ENCODE data around the gene TMEM203.

Gene TMEM203

DNA sequence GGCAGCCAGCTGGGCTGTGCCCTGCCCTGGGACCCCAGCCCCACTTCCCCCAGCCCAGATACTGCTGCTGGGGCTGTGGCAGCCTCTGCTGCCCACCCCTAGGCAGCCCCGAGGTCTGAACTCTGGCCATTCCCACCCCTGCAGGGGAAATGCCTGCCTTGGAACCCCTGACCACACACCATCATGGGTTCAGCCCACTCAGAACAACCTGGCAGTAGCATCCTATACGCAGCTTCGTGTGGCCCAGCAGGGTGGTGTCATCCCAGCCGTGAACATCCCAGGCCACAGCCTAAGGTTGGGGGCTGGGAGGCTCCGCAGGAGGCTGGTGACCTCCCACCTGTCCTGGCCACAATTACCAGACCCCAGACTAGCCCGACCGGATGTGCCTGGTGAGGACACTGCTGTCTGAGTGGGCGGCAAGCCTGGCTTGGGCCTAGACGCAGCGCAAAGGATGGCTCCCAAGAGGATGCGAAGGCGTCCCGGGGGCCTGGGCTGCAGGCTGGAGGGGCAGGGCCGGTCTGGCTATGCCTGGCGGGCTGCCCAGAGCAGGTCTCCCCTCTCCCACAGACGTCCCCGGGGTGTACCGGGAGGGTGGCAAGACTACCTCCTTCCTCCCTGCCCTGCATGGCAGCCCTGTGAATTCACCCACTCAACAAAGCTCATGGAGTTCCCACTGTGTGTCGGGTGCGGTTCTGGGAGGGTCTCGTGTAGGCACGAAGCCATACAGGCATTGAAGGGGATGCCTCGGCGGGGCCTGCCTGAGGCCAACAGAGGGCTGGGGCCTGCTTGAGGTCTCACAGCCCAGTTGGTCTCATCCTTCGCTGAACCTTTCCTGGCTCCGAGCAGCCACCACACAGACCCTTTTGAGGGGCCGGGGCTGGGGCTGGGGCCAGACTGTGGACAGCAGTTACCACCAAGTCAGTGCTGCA, 23.8 kb upstream of the TMEM203 start:
- DNase-seq = no peak

DNA sequence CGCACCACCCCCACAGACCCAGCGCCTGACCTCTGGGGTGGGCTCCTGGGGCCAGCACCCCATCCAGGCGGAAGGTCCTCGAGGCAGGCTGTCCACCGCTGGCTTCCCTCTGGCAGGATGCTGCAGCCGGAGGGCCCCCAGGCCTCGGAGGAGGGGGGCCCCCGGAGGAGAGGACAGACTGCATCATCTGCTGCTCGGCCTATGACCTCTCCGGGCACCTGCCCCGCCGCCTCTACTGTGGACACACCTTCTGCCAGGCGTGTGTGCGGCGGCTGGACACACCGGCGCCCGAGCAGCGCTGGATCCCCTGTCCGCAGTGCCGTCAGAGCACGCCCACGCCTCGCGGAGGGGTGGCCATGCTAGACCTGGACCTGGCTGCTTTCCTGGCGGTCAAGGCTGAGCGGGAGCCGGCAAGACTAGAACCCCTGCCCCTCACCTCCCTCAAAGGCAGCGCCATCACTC, 23.1 kb upstream of the TMEM203 start:
- DNase-seq = no peak

DNA sequence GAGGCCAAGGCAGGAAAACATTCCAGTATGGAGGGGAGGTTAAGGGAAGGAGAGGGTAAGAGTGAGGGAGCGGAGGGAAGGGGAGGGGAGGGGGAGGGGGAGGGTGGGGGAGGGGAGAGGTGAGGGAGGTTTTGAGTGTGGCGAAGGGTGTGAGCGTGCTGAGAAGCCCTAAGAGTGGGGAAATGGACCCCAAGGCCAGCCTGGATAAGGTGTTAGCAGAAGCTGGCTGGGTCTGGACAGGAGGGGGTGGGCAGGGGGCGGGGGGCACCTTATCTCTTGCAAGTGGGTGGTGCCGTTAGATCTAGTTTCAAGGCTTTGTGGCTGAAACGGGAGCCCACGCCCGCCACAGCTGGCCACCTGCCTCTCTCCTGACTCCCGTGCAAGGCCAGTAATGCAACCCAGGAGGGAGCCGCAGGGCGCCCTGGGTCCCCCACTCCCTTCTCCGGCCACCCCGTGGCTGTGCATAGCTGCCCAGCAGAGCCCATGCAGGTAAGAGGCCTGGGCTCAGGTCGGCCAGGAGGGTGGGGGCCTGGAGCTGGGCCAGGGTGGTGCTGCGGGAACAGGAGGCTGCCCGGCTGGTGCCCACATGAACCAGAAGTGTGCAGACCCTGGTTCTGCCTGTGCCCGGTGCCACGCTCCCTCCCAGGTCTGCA, 22.5 kb upstream of the TMEM203 start:
- no peak for DNase-seq

DNA sequence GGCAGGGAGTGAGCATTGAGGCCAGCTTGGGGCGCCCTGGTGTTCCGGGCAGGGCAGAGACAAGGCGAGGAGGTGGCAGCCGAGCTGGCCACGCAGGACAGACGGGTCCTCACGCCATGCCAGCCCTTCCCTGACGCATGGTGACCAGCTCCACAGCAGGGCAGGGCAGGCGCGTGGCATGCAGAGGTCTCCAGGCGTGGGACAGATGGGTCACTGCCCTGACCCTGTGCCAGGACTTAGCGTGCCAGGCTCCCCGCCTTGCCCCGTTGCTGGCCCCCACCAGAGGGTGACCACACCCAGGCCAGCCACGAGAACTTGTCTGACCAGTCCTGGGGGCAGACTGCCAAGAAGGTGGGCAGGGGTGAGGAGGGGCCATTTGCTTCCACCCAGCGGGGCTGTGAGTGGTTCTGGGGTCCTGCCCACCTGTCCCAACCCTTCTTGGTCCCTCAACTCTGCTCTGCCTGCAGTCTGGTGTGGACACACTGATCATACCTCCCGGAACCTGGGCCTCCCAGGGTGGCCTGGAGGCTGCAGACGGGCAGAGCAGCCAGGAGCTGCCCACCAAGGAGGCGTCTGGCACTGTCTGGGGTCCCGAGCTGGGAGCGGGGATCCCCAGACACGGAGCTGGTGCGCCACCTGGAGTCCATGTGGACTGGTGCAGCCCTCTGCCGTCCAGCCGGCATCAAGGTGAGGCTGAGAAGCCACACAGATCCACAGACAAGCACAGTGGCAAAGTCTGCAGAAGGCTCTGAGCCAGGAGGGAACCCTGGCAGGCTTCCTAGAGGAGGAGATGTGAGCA, 21.8 kb upstream of the TMEM203 start, which contains the start of gene RNF224:
RNF224 (plus strand) TSS at position 449 of the 799 bp plus-strand sequence. CDS start 834 bp downstream, outside the sequence.
- peak; percentile 37 to 48 for DNase-seq

DNA sequence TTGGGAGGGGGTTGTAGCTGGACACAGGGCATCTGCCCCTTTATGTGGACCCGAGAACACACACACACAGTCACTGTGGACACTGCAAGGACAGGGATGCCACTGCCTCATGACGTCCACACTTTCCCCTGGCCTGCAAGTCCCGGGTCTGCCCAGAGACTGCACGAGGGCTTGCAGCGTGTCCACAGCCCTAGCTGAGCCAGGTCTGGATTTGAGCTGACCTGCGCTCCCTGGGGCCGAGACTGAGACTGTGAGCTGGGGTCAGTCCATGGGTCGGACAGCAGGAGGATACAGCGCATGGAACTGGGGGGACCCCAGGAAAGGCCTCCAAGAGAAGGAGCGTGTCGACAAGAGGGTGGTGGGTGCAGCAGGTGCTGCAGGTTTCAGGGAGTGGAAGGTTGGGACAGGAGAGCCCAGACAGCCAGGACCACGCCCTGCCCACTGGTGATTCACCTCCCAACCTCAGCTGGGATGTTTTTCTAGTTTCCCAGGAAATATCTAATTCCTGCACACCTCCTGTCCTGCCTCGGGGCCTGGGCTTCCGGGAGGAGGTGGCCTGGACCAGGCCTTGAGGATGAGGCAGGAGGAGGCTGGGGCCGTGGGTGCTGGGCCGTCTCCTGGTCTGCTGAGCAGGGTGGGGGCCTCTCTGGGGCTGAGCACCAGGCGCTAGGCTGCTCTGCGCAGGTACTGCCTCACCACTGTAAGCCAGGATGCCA, 21.0 kb upstream of the TMEM203 start:
- DNase-seq = no peak

DNA sequence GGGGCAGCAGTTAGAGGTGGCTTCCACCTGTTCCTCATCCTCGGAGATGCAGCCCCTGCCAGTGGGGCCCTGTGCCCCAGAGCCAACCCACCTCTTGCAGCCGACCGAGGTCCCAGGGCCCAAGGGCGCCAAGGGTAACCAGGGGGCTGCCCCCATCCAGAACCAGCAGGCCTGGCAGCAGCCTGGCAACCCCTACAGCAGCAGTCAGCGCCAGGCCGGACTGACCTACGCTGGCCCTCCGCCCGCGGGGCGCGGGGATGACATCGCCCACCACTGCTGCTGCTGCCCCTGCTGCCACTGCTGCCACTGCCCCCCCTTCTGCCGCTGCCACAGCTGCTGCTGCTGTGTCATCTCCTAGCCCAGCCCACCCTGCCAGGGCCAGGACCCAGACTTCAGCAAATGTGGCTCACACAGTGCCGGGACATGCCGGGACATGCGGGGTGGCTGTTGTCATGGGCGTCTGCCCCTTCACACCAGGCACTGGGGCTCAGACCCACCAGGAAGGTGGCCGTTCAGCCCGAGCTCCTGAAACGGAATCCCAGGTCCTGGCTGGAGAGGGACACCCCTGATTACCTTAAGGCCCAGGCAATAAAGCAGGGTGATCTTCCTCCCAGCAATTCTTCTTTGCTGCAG, 20.4 kb upstream of the TMEM203 start:
- no peak for DNase-seq

DNA sequence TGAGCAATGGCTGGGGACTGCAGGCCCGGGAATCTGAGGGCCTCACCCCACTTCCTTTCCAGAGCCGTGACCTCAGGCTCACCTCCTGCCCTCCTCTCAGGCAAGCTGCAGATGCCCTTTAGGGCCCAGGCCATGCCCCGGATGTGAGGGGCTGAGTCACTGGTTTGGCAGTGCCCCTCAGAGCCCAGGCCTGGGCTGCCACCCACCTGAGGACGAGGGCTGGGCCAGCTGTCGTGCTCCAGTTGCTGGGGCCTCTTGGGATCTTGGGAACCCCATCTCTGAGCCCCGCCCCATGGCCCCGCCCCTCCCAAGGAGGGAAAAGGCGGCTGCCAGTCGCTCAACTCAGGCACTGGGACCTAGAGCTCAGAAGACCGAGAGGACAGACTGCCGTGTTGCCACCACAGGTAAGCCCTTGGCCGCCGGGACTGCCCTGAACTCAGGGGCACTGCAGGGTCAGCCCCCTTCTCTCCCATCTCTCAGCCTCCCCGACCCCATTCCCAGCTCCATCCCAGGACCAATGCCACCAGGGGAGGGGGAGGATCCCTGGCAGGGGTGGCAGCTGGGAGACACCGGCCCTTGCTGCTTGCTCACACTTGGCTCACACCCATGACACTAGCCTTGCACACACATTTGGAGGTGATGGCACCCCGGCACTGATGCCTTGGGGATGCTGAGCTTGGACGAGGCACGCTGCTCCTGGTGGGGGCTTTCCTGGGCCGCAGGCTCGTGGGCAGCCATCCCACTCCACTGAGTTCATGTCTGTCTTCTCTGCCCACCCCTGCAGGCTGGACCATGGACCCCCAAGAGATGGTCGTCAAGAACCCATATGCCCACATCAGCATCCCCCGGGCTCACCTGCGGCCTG, 19.6 kb upstream of the TMEM203 start, which contains the start of gene CYSRT1:
CYSRT1 (plus strand) TSS at position 345 of the 865 bp plus-strand sequence; CDS start at position 793, 448 bp downstream.
- no peak for DNase-seq

DNA sequence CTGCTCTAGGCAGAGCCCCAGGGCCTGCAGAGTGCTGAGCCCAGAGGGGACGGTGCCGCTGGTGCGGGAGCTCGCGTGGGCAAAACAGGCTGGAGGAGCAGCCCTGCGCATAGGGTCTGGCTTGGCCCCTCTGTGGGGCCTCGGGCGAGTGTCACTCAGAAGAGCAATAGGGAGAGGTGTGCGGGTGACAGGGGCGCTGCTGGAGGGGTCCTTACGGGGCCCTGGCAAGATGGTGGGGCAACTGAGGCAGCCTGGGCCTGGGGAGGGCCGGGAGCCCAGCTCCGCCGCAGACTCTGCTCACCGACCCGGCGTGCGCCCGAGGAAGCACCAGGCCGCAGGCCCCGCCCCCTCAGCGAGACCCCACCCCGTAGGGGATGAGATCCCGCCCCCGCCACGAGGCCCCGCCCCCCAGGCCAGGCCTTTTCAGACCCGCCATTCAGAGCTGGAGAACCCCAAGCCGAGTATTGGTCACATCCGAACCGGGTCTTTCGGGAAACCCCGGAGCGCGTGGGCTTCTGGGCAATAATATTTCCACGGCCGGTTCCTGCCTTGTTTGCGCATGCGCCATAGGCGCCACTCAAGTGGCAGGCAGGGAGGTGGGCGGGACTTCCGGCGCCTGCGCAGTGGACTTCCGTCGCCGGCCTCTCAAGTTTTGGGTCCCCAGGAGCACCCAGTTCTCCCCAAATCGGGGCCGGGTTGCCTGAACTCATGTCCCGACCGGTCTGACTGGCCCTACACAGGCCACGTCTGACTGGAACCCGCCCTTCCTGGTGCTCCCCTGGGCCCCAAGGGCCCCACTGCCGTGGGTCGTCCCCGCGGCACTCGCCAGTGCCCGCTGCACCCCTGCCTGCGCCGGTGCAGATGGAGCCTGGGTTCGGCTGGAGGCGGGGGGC, 17.9 kb upstream of the TMEM203 start:
- DNase-seq = peak; percentile 93 to 96

DNA sequence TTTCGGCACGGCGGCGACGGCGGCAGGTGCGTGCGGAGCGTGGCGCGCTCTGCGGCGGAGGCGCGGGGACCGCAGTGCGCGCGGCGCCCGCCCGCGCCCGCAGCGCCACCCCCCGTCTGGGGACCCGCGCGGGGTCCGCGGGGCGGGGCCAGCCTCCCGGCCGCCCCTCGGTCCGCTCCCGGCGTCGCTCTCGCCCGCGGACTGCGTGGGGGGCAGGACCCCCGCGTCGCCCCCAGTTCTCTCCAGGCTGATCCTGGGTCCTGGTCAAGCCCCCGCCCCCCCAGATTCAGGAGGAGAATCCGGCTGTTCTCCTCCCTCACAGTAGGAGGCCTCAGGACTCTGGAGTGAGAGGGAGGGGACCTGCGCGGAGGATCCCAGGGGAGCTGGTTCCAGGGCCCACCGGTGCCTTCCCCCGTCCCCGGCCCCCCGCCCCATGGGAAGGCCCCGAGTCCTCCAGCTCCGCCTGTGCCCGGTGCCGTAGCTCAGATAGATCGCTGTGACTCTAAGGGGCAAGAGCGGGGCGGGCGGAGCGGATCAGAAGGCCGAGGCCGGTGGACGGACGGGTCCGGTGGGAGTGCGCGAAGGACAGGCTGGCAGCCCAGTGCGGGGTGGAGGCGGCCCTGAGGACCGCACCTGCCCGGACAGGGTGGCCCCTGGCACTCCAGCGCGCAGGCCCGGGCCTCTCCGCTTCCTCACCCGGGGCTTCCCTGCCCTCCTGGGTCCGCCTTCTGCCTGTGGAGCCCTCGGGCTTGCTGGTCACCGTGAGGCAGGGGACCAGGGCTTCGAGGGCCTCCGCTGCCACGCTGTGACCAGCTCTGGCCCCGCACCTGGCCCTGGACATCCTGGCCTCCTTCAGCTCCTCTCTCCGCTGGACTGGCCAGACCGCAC, 17.0 kb upstream of the TMEM203 start, which contains the start of gene RNF208:
RNF208 (minus strand) TSS at position 51 of the 888 bp plus-strand sequence. CDS start 1,028 bp downstream, outside the sequence.
- no peak for DNase-seq

DNA sequence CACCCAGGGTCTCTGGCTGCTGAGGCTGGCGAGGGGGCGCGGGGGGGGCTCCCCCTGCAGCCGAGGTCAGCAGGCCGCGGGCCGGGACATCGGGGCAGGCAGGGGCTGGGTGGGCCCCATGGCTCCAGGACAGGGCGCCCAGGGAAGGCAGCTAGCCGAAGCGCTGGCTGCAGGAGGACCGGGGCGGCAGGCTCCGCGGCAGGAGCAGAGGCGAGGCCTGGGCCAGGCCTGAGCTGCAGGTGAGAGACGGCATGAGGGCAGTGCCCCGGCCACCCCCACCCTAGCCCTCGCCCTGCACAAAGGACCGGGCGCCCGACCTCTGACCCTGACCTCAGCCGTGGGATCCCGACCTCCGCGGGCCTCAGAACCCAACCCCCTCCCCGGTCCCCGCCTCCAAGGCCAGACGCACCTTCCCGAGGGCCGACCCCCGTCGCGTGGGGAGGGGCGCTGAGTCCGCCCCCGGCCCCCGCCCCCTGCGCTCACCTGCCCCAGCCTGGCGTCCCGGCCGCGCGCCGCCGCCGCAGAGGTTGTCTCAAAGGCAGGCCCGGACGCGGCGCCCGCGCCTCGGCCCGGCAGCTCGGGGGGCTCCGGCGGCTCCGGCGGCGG, 16.2 kb upstream of the TMEM203 start:
- no peak for DNase-seq

DNA sequence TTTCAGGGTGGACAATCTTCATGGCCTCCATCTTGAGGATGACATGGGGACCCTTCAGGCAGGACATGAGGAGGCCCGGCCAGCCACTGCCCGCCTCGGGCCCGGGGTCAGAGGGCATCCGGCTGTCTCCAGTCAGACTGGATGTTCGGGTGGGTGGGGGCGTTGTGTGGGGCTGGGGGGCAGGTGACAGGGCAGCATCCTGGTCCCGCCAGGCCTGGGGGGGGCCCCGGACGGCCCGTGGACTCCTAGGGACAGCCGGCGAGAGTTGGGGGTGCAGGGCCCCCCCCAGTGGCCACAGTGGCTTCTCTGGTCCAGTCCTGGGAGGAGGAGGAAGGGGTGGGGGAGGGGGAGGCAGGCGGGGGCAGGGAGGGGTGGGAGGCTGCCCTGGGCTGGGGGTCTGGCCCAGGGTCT, 15.7 kb upstream of the TMEM203 start:
- no peak for DNase-seq

DNA sequence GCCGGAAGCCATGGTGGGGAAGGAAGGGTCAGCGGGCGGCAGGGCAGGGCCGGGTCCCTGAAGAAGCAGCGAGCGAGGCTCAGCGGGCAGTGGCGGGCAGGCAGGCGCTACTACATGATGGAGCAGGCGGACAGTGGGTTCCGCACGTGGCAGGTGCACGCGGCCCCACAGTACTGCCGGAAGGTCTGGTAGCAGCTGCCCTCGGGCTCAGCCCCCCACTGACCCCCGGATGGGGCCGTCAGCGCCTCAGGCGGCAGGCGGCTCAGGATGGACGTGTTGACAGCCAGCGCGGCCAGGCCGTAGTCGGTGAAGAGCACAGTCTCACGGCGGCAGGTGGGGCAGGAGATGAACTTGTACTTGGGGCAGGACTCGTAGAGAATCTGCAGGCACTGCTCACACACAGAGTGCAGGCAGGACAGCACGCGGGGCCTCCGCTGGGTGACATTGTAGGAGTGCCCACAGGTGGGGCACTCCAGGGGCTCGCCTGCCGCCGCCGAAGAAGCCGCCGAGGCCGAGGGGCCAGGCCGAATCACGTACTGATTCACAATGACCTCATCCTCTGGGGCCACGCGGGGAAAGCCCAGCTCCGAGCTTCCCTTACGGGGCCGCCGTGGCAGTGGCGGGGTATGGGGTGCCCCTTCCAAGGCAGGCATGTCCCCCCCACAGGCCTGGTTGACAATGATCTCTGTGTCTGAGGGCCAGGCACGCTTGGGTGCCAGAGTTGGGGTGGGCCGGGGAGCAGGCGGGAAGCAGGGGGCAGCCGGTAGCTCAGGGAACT, 15.1 kb upstream of the TMEM203 start:
- DNase-seq = no peak

DNA sequence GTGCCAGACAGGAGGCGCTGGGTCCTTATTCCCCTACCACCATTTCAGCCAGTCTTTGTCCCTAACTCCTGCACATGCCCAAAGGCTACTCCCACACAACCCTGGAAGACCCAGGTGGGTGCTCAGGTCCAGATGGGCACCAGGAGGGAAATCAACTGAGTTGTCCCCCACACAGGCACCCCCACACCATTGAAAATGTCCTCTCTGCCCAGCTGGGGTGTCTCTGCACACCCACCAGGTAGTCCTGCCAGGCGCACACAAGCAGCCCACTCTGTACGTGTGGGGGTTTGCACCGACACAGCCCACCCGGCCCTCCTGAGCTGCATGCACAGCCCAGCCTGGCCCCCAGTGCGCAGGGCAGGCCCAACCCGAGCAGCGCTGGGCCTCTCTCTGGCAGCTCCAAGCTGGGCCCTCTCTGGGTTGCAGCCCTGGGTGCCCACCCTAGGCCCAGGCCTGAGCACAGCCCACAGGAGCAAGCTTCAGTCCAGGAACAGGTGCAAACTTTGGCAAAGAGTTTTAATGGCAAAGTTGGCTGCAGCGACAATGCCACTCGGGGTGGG, 14.4 kb upstream of the TMEM203 start:
- no peak for DNase-seq

DNA sequence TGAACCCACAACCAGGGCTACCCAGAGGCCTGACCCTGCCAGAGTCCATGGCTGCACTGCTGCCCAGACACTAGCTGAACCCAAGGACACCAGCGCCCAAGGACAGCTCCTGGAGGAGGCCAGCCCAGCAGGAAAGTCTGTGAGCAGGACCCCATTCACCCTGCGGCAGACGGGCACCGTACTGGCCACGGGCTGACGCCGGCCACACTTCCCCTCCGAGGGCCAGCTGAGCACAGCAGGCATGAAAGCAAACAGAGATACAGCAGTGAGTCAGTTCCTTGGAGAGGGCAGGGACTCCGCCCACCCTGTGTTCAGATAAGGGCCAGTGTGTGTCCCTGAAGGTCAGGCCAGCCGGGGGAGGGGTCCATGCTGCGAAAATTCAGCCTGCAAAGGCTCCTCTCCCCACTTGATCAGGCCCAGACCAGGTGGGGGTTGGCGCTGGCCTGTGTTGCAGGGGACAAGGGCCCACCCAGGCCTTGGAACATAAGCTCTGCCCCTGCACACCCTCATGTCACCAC, 13.4 kb upstream of the TMEM203 start:
- no peak for DNase-seq

DNA sequence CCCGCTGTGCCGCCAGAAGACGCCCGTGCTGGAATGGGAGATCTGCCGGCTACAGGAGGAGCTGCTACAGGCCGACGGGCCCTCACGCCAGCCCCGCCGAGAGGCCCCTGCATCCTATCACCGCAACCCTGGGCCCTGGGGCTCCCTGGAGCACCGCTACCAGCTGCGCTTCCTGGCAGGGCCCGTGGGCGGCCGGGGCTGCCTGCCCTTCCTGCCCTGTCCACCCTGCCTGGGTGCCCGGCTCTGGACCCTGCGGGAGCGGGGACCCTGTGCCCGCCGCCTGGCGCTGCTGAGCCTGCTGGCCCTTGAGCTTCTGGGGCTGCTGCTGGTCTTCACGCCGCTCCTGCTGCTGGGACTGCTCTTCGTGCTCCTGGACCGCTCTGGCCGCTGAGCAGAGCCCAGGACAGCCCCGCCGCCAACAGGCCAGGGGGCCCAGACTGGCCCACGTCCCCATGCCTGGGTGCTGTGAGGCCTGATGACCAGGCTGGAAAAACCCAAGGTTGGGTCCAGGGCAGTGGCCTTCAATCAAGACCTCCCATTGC, 12.8 kb upstream of the TMEM203 start:
- no peak for DNase-seq
